HL-60 (cell line): Measurements from ENCODE around the gene EVPL.

ENCODE experiments used
- DNase-seq, 2 experiments: peaks; one replicate each; pipeline ENCODE4 v3.0.0-alpha.2; 2010 to 2020; ENCODE audit warnings: low read depth in 1 of 2, low spot score in 1 of 2
- H3K27ac ChIP-seq: fragments of 250-450 bp; sonication (Bioruptor Pico); replicated peaks from 2 replicates; pipeline ENCODE4 v1.5.1; 2020; ENCODE audit warnings: mild to moderate bottlenecking, moderate library complexity
- H3K27me3 ChIP-seq: fragments of 250-450 bp; sonication (Bioruptor Pico); 2 replicates; pipeline ENCODE4 v1.5.1; 2021; ENCODE audit warnings: mild to moderate bottlenecking, moderate library complexity; ENCODE audit not compliant: insufficient read depth, poor library complexity, severe bottlenecking
- H3K4me3 ChIP-seq: replicated peaks from 2 replicates; pipeline ENCODE4 v1.5.1; 2011; ENCODE audit warnings: mild to moderate bottlenecking, control low read depth, low read length; ENCODE audit not compliant: insufficient read depth
- GABPA ChIP-seq: IDR thresholded peaks from 2 replicates; pipeline ENCODE4 v1.6.1; 2012; ENCODE audit warnings: low read depth
- POLR2AphosphoS5 ChIP-seq: IDR thresholded peaks from 2 replicates; pipeline ENCODE4 v1.6.1; 2012; ENCODE audit warnings: low read depth
- SPI1 ChIP-seq: IDR thresholded peaks from 2 replicates; pipeline ENCODE4 v1.6.1; 2012; ENCODE audit warnings: low read depth, mild to moderate bottlenecking, borderline replicate concordance
- TF ChIP-seq, protein P1 (sequence below): IDR thresholded peaks from one replicate; pipeline ENCODE4 v1.5.1; 2011; ENCODE audit warnings: low read length, control low read depth, inconsistent platforms; ENCODE audit not compliant: insufficient read depth
- TF ChIP-seq, protein P2 (sequence below): IDR thresholded peaks from 2 replicates; pipeline ENCODE4 v1.6.1; 2012; ENCODE audit warnings: low read depth; ENCODE audit not compliant: insufficient replicate concordance

Gene EVPL

DNA sequence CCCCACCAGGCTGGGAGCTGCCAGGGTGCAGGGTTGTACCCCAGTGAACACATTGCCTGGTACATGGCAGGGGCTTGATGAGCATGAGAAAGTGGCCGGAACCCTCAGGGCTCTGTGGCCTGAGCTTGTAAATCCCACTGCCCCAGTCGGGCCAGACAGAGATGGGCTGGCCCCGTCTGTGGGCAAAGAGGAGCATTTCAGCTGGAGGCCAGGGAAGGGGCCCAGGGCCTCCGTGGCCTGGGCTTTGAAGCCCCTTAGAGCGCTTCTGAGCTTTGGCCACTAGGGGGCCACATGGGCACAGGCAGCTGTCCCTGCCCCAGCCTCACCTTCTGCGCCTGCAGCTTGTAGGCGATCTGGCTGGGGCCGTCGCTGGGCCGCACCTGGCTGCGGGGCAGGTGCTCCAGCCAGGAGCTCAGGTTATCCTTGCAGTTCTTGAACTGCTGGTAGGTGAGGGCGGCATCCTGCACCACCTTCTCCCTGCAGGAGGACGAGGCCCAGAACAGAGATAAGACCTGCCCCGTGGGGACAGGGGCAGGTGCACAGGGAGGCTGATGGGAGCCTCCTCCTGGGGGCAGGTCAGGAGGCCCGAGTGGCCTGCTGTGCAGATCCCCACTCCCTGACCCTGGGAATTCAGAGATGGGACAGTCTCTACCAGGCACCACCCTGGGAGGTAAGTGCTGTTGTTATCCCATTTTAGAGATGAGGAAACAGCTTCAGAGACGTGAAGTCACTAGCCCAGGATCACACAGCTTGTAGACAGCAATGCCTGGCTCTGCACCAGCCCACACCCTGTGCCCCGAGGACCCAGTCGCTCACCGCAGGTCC lies 12.8 kb downstream of the EVPL start:
- H3K4me3 ChIP-seq = no peak overlapping the region
- no peaks in the 10 kb centered on the region for H3K27me3 ChIP-seq
- peak; percentile 50 to 69 for DNase-seq
- TF ChIP-seq SPI1 = no peak
- TF ChIP-seq, protein P1, sequence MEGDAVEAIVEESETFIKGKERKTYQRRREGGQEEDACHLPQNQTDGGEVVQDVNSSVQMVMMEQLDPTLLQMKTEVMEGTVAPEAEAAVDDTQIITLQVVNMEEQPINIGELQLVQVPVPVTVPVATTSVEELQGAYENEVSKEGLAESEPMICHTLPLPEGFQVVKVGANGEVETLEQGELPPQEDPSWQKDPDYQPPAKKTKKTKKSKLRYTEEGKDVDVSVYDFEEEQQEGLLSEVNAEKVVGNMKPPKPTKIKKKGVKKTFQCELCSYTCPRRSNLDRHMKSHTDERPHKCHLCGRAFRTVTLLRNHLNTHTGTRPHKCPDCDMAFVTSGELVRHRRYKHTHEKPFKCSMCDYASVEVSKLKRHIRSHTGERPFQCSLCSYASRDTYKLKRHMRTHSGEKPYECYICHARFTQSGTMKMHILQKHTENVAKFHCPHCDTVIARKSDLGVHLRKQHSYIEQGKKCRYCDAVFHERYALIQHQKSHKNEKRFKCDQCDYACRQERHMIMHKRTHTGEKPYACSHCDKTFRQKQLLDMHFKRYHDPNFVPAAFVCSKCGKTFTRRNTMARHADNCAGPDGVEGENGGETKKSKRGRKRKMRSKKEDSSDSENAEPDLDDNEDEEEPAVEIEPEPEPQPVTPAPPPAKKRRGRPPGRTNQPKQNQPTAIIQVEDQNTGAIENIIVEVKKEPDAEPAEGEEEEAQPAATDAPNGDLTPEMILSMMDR = peak; percentile 97
- TF ChIP-seq, protein P2, sequence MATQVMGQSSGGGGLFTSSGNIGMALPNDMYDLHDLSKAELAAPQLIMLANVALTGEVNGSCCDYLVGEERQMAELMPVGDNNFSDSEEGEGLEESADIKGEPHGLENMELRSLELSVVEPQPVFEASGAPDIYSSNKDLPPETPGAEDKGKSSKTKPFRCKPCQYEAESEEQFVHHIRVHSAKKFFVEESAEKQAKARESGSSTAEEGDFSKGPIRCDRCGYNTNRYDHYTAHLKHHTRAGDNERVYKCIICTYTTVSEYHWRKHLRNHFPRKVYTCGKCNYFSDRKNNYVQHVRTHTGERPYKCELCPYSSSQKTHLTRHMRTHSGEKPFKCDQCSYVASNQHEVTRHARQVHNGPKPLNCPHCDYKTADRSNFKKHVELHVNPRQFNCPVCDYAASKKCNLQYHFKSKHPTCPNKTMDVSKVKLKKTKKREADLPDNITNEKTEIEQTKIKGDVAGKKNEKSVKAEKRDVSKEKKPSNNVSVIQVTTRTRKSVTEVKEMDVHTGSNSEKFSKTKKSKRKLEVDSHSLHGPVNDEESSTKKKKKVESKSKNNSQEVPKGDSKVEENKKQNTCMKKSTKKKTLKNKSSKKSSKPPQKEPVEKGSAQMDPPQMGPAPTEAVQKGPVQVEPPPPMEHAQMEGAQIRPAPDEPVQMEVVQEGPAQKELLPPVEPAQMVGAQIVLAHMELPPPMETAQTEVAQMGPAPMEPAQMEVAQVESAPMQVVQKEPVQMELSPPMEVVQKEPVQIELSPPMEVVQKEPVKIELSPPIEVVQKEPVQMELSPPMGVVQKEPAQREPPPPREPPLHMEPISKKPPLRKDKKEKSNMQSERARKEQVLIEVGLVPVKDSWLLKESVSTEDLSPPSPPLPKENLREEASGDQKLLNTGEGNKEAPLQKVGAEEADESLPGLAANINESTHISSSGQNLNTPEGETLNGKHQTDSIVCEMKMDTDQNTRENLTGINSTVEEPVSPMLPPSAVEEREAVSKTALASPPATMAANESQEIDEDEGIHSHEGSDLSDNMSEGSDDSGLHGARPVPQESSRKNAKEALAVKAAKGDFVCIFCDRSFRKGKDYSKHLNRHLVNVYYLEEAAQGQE = no peak
- no peak for TF ChIP-seq GABPA
- no peak overlapping the region for H3K27ac ChIP-seq

DNA sequence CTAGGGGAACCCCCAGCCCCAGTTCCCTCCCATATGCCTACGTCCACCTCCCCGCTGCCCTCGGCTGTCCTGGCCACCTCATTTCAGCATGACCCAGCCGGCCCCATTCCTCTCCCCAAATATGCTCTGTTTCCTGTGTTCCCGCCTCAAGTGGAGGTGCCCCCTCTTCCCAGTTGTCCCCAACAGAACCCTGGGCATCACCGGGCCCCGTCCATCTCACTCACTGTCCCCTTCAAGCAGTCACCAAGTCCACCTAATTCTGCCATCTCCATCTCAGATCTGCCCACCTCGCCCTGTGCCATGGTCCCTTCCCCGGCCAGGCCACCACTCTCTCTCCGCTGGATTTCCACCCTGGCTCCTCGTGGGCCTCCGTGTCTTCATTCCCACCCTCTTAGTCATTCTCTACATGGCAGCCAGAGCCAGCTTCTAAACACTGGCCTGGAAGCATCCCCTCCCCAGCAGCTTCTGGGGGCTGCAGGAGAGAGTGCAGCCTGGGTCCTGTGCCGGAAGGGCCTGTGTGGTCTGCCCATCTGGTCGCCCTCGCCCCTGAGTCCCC lies 13.7 kb downstream of the EVPL start:
- H3K4me3 ChIP-seq = no peak overlapping the region
- TF ChIP-seq GABPA (no peak), SPI1 (no peak), POLR2AphosphoS5 (no peak)
- TF ChIP-seq, protein P2 = no peak
- TF ChIP-seq, protein P1 = no peak
- H3K27me3 ChIP-seq = no peaks in the 10 kb centered on the region
- H3K27ac ChIP-seq = no peak overlapping the region
- DNase-seq = no peak

DNA sequence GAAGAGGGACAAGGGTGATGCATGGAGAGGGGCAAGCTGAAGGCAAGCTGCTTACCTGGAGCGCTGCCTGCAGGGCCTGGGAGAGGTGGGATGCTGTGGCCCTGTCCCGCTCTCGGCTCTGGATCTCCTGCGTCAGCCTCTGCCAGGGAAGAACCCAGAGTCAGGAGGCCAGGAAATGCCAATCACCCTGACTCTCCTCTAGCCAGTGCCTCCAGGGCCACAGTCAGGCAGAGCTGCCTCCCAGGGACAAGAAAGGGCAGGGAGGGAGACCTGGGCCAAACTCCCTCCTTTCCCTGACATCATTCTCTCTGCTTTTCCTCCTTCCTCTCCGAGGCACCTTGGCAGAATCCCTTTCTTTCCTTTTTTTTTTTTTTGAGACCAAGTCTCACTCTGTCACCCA lies 15.2 kb downstream of the EVPL start:
- no peak for TF ChIP-seq SPI1
- TF ChIP-seq, protein P2 = no peak
- TF ChIP-seq, protein P1 = no peak
- TF ChIP-seq POLR2AphosphoS5 = no peak
- TF ChIP-seq GABPA = no peak
- no peak for DNase-seq
- Histone ChIP-seq H3K27ac (no peak overlapping the region), H3K27me3 (no peaks in the 10 kb centered on the region), H3K4me3 (no peak overlapping the region)
